WTC11 (cell line): ENCODE results near the gene SPATA24.

ENCODE experiments used
- ETV6 ChIP-seq: sonication (generic); formaldehyde crosslinking; IDR thresholded peaks from 2 replicates; pipeline ENCODE4 v1.8.1; 2022; ENCODE audit warnings: mild to moderate bottlenecking, missing genetic modification reagents
- NR1H2 ChIP-seq: sonication (generic); formaldehyde crosslinking; IDR thresholded peaks from 2 replicates; pipeline ENCODE4 v1.9.0; 2021; ENCODE audit warnings: mild to moderate bottlenecking, moderate library complexity, missing genetic modification reagents

DNA sequence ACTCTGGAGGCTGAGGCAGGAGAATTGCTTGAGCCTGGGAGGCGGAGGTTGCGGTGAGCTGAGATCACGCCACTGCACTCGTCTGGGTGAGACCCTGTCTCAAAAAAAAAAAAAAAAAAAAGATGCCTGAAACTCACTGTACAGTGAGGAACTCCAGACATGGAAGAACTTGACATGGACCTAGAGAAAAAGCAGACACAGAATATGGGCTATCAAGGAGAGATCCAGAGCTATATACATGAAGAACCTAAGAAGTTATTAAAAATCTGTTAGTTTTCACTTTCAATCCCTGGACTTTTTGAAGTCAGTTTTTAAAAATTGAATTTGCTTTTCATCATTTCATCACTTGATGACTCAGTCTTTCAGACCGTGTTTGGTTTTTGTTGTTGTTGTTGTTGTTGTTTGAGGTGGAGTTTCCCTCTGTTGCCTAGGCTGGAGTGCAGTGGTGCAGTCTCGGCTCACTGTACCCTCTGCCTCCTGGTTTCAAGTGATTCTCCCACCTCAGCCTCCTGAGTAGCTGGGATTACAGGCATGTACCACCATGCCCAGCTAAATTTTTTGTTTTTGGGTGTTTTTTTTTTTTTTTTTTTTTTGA is 42.0 kb downstream of the SPATA24 start:
- TF ChIP-seq ETV6 (no peak), NR1H2 (CRISPR knock-in tag) (no peak)
